Measurements from ENCODE around the gene G3BP2.

G3BP2 gene

DNA sequence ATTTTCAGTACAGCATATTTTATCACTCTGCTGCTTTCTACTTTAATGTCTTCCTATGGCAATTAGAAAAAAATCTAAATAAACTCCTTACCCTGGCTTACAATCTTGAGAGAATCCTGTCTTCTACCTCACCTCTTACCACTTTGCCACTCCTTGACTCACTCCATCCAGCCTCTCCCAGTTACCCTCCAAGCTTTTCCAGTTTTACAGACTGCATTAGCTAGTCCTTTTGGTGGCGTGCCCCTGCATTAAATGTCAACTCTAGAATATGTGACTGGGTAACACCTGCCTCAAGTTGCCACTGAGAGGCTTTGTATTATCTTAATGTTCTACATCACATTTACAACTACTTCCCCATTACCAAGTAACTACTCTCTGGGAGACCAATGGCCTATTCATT lies 35.4 kb downstream of the G3BP2 start:
- no peak for DNase-seq (ENCODE audit: low spot score)

DNA sequence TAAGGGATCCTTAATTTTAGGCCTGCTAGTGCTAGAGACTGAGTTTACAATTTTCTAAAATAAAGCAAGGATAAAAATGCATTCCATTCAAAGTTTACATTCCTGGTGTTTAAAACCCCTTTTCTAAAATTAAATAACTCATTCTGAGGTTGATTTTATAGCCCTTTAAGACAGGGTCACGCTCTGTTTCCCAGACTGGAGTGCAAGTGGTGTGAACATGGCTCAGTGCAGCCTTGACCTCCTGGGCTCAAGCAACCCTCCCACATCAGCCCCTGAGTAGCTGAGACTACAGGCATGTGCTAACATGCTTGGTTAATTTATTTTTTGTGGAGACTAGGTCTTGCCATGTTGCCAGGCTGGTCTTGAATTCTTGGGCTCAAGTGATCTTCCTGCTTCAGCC lies 36.0 kb downstream of the G3BP2 start:
- no peak for DNase-seq (ENCODE audit: low spot score)

DNA sequence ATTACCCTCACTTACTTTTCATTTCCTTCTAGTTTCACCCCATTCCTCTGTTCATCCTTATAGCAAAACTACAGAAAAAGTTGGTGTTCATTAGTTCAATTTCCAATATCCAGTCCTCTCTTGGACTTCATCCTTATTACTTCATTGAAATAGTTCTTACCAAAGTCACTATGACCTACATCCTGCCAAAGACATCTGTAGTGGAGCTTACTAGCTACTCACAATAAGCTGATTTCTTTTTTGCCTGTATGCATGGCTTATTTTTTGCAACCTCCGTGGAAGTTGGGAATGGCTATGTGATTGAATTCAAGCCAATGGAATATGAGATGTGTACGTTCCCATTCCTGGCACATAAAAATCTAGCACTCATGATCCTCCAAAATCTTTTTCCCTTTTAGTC lies 38.3 kb downstream of the G3BP2 start:
- no peak for DNase-seq (ENCODE audit: low spot score)

GRCh38 chr4:75634281-75634680 lies 38.9 kb downstream of the G3BP2 start:
- no peak for DNase-seq (ENCODE audit: low spot score)

DNA sequence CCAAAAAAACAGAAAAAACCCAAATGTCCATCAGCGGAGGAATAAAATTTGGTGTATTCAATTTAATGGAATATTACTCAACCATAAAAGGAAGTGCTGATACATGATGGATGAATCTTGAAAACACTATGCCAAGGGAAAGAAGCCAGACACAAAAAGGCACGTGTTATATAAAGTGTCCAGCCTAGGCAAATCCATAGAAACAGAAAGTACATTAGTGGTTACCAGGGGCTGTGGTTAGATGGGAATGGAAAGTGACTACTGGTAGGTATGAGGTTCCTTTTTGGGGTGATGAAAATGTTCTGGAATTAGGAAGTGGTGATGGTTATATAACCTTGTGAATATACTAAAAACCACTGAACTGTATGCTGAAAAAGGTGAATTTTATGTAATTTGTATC lies 39.4 kb downstream of the G3BP2 start:
- DNase-seq (ENCODE audit: low spot score), result no peak

- no peak for DNase-seq (ENCODE audit: low spot score)
These were observed 42.3 kb downstream of the G3BP2 start for GRCh38 chr4:75630937-75631329.

DNA sequence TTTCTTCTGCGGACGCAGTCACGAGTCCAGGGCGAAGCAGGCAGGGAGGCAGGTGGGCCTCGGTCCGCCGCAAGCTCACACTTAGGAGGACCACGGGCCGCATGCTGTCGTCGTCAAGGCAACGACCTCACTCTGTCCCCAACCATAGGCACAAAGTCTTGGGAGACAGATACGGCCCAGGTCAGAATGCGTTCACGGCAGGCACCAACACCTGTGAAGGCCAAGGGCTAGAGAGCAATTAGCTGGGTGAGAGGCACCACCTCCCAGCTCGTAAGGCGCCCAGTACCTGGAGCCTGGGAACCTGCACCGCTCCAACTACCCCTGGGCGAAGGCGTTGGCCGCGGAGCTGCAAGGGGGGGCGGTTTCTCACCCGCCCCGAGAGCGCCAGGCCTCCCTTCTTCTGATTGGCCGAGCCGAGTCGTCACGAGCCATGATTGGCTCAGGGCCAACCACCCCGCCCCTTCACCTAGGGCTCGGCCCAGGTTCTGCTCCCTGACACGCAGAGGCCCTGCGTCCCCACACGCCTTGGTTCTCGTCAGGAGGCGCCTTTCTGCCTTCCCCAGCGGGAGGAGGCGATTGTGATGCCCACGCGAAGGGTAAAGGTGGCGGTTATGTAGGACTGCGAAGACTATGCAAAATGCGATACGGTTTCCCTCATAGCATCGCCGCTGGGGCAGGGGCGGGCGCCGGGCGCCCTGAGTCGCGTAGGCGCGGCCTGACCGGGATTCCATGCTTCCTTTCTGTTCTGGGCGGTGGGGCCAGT lies 42.9 kb downstream of the G3BP2 start, which contains the start of gene CDKL2:
TSS of gene CDKL2 (minus strand) at position 355 of the 763 bp plus-strand sequence. CDS start 4,540 bp downstream, outside the sequence.
- DNase-seq (ENCODE audit: low spot score), result peak; percentile 93

GRCh38 chr4:75629239-75629638 lies 44.0 kb downstream of the G3BP2 start:
- no peak for DNase-seq (ENCODE audit: low spot score)

- DNase-seq (ENCODE audit: low spot score), result no peak
These were observed 50.2 kb downstream of the G3BP2 start for GRCh38 chr4:75623026-75623425.

DNA sequence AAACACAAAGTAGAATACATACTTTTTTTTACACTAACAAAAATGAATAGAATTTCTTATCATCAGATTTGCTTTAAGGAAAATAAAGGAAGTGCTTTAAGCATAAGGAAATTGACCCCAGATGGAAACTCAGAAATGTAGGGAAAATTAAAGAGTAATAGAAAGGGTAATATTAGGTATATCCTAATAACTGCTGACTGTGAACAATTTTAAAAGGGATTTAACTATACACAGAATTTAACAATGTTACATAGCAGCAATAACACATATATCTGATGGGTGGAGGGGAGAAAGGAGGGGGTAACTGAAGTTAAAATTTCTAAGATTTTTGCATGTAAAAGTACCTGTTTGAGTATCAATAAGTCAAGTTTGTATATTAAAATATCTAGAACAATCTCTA lies 51.5 kb downstream of the G3BP2 start:
- DNase-seq (ENCODE audit: low spot score), result no peak

- DNase-seq (ENCODE audit: low spot score), result no peak
These were observed 60.9 kb downstream of the G3BP2 start for GRCh38 chr4:75612306-75612705.

- no peak for DNase-seq (ENCODE audit: low spot score)
These were observed 67.3 kb downstream of the G3BP2 start for GRCh38 chr4:75605928-75606327.

DNA sequence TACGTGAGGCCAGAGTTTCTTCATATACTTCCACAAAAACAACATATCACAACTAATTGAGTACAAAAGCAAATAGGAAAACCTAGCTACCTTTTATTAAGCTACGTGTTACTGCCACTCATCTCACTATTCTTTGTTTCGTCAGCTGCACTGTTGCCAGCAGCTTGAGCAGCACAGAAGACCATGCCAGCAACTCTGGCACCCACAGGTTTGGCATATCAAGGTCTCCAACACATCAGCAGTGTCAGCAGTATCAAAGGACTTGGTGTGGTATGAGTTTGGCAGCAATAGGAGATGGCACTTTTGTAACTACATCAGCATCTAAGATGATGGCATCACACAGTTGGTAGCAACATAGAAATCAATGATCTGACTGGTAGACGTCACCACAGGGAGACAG lies 73.6 kb downstream of the G3BP2 start:
- DNase-seq (ENCODE audit: low spot score), result no peak

DNA sequence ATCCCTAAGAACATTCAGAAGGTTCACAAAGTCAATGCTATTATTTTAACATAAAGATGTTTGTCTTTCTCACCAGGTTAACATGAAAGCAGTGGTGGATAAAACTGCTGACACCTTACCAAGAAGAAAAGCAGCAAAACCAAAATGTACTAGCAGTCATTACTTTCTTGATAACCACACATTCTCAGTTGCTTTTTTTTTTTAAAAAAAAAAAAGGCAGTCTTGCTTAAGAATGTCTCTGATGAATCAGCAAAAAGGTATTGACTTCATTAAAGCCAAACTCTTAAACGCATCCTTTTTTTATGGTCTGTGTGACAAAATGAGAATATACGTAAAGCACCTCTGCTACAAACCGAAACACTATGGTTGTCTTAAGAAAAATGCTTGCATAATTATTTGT lies 74.8 kb downstream of the G3BP2 start:
- no peak for DNase-seq (ENCODE audit: low spot score)

- DNase-seq (ENCODE audit: low spot score), result no peak
These were observed 77.2 kb downstream of the G3BP2 start for GRCh38 chr4:75596061-75596460.

DNA sequence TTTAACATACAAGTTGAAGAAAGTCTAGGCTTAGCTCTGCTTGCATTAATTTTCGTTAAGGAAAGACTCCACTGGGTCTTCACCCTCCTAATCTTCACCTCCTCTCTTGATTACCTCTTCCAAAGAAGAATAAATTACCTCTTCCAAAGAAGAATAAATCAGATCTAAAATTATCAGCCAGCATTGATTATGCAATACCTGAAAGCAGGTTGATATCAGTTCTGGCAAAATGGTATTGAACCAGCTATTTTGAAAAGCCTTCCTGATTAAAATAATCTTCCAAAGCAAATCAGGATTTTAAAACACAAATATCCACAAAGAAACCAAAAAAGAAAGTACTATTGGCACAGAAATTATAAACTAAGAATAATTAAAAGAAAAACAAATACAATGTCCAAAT lies 79.8 kb downstream of the G3BP2 start:
- DNase-seq (ENCODE audit: low spot score), result no peak

Data from hematopoietic multipotent progenitor cell treated with erythropoietin and hydrocortisone succinate and interleukin-3 and kit ligand, for 15 days (in vitro differentiated cells).